Astrocyte (in vitro differentiated cells and primary cell): ENCODE results near the gene SEPTIN12. TPM values are rescaled to one million over a fixed set of nuclear protein-coding genes. Genes with fewer than 3 reads are reported as not detected.

Experiments used
- DNase-seq: peaks from one replicate; pipeline ENCODE4 v3.0.0-alpha.2; 2010; ENCODE audit warnings: low read depth
- FAIRE-seq: peaks from 2 replicates; lab custom pipeline; 2011; peaks lifted over from hg19 to GRCh38; lab: Jason Lieb, UNC
- H2AFZ ChIP-seq: 2 replicates; pipeline ENCODE4 v1.6.0; 2012; ENCODE audit warnings: low read depth, low read length, inconsistent platforms
- H3K27ac ChIP-seq: 2 replicates; pipeline ENCODE4 v1.5.1; 2011; ENCODE audit warnings: low read depth, low read length, inconsistent platforms
- H3K27me3 ChIP-seq: 2 replicates; pipeline ENCODE4 v1.6.0; 2011; ENCODE audit warnings: low read length, inconsistent platforms; ENCODE audit not compliant: insufficient read depth
- H3K36me3 ChIP-seq: 2 replicates; pipeline ENCODE4 v1.5.1; 2011; ENCODE audit warnings: low read length, inconsistent platforms; ENCODE audit not compliant: insufficient read depth
- H3K4me1 ChIP-seq: 2 replicates; pipeline ENCODE4 v1.5.1; 2011; ENCODE audit warnings: low read length, inconsistent platforms; ENCODE audit not compliant: insufficient read depth
- H3K4me2 ChIP-seq: 2 replicates; pipeline ENCODE4 v1.6.0; 2012; ENCODE audit warnings: low read length, inconsistent platforms
- H3K4me3 ChIP-seq: 2 replicates; pipeline ENCODE4 v1.5.1; 2011; ENCODE audit warnings: low read depth, mild to moderate bottlenecking, low read length, inconsistent platforms; ENCODE audit not compliant: insufficient read depth
- H3K79me2 ChIP-seq: 2 replicates; pipeline ENCODE4 v1.6.0; 2012; ENCODE audit warnings: mild to moderate bottlenecking, low read length, inconsistent platforms; ENCODE audit not compliant: insufficient read depth
- H3K9ac ChIP-seq: 2 replicates; pipeline ENCODE4 v1.6.0; 2012; ENCODE audit warnings: mild to moderate bottlenecking, low read length, inconsistent platforms
- H3K9me3 ChIP-seq: 2 replicates; pipeline ENCODE4 v1.5.1; 2012; ENCODE audit warnings: low read depth, mild to moderate bottlenecking, low read length, inconsistent platforms; ENCODE audit not compliant: insufficient read depth
- H4K20me1 ChIP-seq: 2 replicates; pipeline ENCODE4 v1.6.0; 2012; ENCODE audit warnings: low read length, inconsistent platforms; ENCODE audit not compliant: insufficient read depth
- H3K27ac Mint-ChIP-seq: one replicate; pipeline ENCODE4 v1.8.0; 2021; ENCODE audit warnings: mild to moderate bottlenecking, mixed read lengths; ENCODE audit not compliant: unreplicated experiment
- H3K27me3 Mint-ChIP-seq: one replicate; pipeline ENCODE4 v1.8.0; 2021; ENCODE audit warnings: low read depth, mixed read lengths; ENCODE audit not compliant: unreplicated experiment
- H3K36me3 Mint-ChIP-seq: one replicate; pipeline ENCODE4 v1.8.0; 2021; ENCODE audit warnings: low read depth, mixed read lengths; ENCODE audit not compliant: unreplicated experiment
- H3K4me1 Mint-ChIP-seq: one replicate; pipeline ENCODE4 v1.8.0; 2021; ENCODE audit warnings: low read depth, mixed read lengths; ENCODE audit not compliant: unreplicated experiment
- H3K4me3 Mint-ChIP-seq: one replicate; pipeline ENCODE4 v1.8.0; 2021; ENCODE audit warnings: mild to moderate bottlenecking, moderate library complexity, mixed read lengths; ENCODE audit not compliant: unreplicated experiment
- H3K9me3 Mint-ChIP-seq: one replicate; pipeline ENCODE4 v1.8.0; 2021; ENCODE audit warnings: mild to moderate bottlenecking, mixed read lengths; ENCODE audit not compliant: unreplicated experiment
- CTCF ChIP-seq: IDR thresholded peaks from 2 replicates; pipeline ENCODE4 v1.5.1; 2011; ENCODE audit warnings: low read depth, mild to moderate bottlenecking, inconsistent platforms, low read length, moderate library complexity; ENCODE audit not compliant: insufficient read depth
- EZH2 ChIP-seq: IDR thresholded peaks from 2 replicates; pipeline ENCODE4 v1.6.1; 2012; ENCODE audit warnings: mild to moderate bottlenecking, low read length, inconsistent platforms; ENCODE audit not compliant: insufficient read depth
- total RNA-seq: library from RNA; stranded (reverse); gene quantifications from 2 replicates; pipeline ENCODE4 v1.2.1, GENCODE V29; 2021

Gene SEPTIN12
- total RNA-seq, 1 donor from 2014 or later = 5.9 TPM

GRCh38 chr16:4828567-4829321 is 40.6 kb upstream of the SEPTIN12 start:
- no peak overlapping the region for H3K27ac ChIP-seq
- peaks cover 16% of the 10 kb centered on the region for H3K79me2 ChIP-seq
- no peaks in the 10 kb centered on the region for H3K27me3 ChIP-seq
- H2AFZ ChIP-seq = no peak overlapping the region
- DNase-seq = no peak
- Mint-ChIP-seq H3K27me3 (no peaks in the 10 kb centered on the region), H3K4me3 (no peak overlapping the region), H3K36me3 (peaks cover 4% of the 10 kb centered on the region), H3K27ac (no peak overlapping the region), H3K9me3 (no peaks in the 10 kb centered on the region), H3K4me1 (peaks cover 1% of the 10 kb centered on the region)
- no peaks in the 10 kb centered on the region for H3K9me3 ChIP-seq
- no peak overlapping the region for H3K9ac ChIP-seq
- no peaks in the 10 kb centered on the region for H3K4me1 ChIP-seq
- peaks cover 50% of the 10 kb centered on the region for H4K20me1 ChIP-seq
- H3K36me3 ChIP-seq = peaks cover 54% of the 10 kb centered on the region
- no peak overlapping the region for H3K4me2 ChIP-seq
- no peak overlapping the region for H3K4me3 ChIP-seq
- TF ChIP-seq CTCF (no peak), EZH2 (no peak)
- FAIRE-seq = no peak

- TF ChIP-seq CTCF (no peak), EZH2 (no peak)
- no peak overlapping the region for H2AFZ ChIP-seq
- Mint-ChIP-seq H3K4me3 (no peak overlapping the region), H3K9me3 (no peaks in the 10 kb centered on the region), H3K27ac (no peak overlapping the region), H3K36me3 (peaks cover 7% of the 10 kb centered on the region), H3K27me3 (no peaks in the 10 kb centered on the region), H3K4me1 (peaks cover 1% of the 10 kb centered on the region)
- no peaks in the 10 kb centered on the region for H3K27me3 ChIP-seq
- H3K79me2 ChIP-seq = peaks cover 13% of the 10 kb centered on the region
- FAIRE-seq (no peak), DNase-seq (no peak)
- H3K9ac ChIP-seq = no peak overlapping the region
- H3K36me3 ChIP-seq = peaks cover 54% of the 10 kb centered on the region
- no peak overlapping the region for H3K27ac ChIP-seq
- no peak overlapping the region for H3K4me2 ChIP-seq
- peaks cover 38% of the 10 kb centered on the region for H4K20me1 ChIP-seq
- H3K4me3 ChIP-seq = no peak overlapping the region
- H3K4me1 ChIP-seq = no peaks in the 10 kb centered on the region
- H3K9me3 ChIP-seq = no peaks in the 10 kb centered on the region
Observed at GRCh38 chr16:4826980-4827379, 38.8 kb upstream of the SEPTIN12 start.

- H3K4me1 Mint-ChIP-seq = peaks cover 1% of the 10 kb centered on the region
- no peak for TF ChIP-seq EZH2
- no peak for TF ChIP-seq CTCF
- H3K9me3 Mint-ChIP-seq = no peaks in the 10 kb centered on the region
- H3K27me3 Mint-ChIP-seq = no peaks in the 10 kb centered on the region
- H2AFZ ChIP-seq = no peak overlapping the region
- no peaks in the 10 kb centered on the region for H3K27me3 ChIP-seq
- H3K4me2 ChIP-seq = no peak overlapping the region
- no peak overlapping the region for H3K27ac ChIP-seq
- no peak overlapping the region for H3K4me3 Mint-ChIP-seq
- peaks cover 10% of the 10 kb centered on the region for H3K36me3 Mint-ChIP-seq
- no peak overlapping the region for H3K9ac ChIP-seq
- H3K79me2 ChIP-seq = peaks cover 13% of the 10 kb centered on the region
- H3K36me3 ChIP-seq = peaks cover 58% of the 10 kb centered on the region
- H3K4me1 ChIP-seq = no peaks in the 10 kb centered on the region
- FAIRE-seq = no peak
- H4K20me1 ChIP-seq = peaks cover 41% of the 10 kb centered on the region
- no peak for DNase-seq
- no peak overlapping the region for H3K27ac Mint-ChIP-seq
- no peaks in the 10 kb centered on the region for H3K9me3 ChIP-seq
- no peak overlapping the region for H3K4me3 ChIP-seq
Observed at GRCh38 chr16:4826526-4826925, 38.4 kb upstream of the SEPTIN12 start.
